Measurements from ENCODE around the gene TPM3. TPM values are rescaled to one million over a fixed set of nuclear protein-coding genes. Genes with fewer than 3 reads are reported as not detected.

TPM3 gene
- total RNA-seq, 3 donors from 2014 or later, result 236 to 302 (median 245) TPM

DNA sequence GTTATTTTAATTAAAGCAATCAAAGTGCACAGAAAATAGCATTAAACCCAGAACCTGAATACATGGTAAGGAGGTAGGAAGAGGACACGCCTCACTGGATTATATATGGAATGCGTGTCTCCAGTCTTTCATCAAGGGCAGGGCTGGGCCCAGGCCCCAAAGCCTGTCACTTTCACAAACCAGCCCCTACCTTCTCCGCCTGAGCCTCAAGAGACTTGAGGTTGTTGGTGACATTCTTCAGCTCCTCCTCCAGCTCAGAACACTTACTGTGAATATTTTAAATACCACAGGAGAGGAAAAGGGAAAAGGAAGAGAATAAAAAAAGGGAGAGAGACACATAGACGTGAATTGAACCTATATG is 20.7 kb downstream of the TPM3 start:
- Histone ChIP-seq H3K36me3 (peaks cover 13% of the 10 kb centered on the region), H3K27ac (no peak overlapping the region), H3K4me3 (no peak overlapping the region), H3K27me3 (no peaks in the 10 kb centered on the region), H3K9me3 (no peaks in the 10 kb centered on the region), H3K4me1 (peaks cover 0 to 5% of the 10 kb centered on the region in 2 donors)
- no peak for DNase-seq (ENCODE audit: low spot score in 2 of 2)
- no peak for TF ChIP-seq POLR2A (IDR thresholded peaks at IDR 0.05)
- intact Hi-C loops (cut with DNase I; ENCODE audit: low total_unique reads), result loop anchor here (2.0 to 5.0 kb wide), 2 partner anchors 46 to 124 kb away; no protein-coding TSS in a partner anchor

DNA sequence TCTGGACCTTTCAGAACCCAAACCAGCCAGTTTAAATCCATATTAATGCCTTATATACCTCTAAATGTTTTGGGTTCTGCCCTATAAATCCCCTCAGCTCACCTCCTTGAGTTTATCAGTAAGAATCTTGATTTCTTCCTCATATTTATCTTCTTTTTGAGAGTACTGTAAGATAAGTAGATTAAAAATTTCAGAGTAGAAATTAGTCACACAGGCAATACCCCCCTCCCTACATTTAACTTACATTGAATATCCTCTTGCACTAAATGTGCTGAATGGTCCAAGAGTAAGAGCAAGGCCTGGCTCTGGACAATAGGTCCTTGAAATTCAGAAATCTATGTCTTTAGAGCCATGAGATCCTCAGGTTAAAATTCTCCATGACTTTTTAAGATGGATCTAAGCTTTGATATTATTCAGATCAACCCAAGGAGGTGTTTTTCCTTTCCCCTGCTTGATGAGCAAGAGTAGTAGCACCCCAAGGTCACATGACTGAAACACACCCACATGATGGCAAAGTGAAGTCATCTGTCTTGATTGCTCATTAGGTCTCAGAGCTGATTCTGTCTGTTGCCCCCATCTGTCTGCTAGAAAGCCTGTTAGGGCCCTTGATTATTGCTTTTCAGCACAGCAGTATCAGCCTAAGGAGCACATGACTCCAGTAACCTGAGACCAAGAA is 21.2 kb downstream of the TPM3 start:
- Histone ChIP-seq H3K4me1 (peaks cover 0 to under 1% of the 10 kb centered on the region in 2 donors), H3K27me3 (no peaks in the 10 kb centered on the region), H3K27ac (no peak overlapping the region), H3K36me3 (peaks cover 13% of the 10 kb centered on the region), H3K9me3 (no peaks in the 10 kb centered on the region), H3K4me3 (no peak overlapping the region)
- DNase-seq (ENCODE audit: low spot score in 2 of 2), result no peak
- TF ChIP-seq POLR2AphosphoS5 (IDR thresholded peaks at IDR 0.05) (no peak), POLR2A (IDR thresholded peaks at IDR 0.05) (no peak)
- TF ChIP-seq, protein P1, sequence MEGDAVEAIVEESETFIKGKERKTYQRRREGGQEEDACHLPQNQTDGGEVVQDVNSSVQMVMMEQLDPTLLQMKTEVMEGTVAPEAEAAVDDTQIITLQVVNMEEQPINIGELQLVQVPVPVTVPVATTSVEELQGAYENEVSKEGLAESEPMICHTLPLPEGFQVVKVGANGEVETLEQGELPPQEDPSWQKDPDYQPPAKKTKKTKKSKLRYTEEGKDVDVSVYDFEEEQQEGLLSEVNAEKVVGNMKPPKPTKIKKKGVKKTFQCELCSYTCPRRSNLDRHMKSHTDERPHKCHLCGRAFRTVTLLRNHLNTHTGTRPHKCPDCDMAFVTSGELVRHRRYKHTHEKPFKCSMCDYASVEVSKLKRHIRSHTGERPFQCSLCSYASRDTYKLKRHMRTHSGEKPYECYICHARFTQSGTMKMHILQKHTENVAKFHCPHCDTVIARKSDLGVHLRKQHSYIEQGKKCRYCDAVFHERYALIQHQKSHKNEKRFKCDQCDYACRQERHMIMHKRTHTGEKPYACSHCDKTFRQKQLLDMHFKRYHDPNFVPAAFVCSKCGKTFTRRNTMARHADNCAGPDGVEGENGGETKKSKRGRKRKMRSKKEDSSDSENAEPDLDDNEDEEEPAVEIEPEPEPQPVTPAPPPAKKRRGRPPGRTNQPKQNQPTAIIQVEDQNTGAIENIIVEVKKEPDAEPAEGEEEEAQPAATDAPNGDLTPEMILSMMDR (IDR thresholded peaks at IDR 0.05), result no peak
- intact Hi-C loops (cut with DNase I; ENCODE audit: low total_unique reads), result loop anchor here (2.0 to 5.0 kb wide), 2 partner anchors 46 to 123 kb away; no protein-coding TSS in a partner anchor

DNA sequence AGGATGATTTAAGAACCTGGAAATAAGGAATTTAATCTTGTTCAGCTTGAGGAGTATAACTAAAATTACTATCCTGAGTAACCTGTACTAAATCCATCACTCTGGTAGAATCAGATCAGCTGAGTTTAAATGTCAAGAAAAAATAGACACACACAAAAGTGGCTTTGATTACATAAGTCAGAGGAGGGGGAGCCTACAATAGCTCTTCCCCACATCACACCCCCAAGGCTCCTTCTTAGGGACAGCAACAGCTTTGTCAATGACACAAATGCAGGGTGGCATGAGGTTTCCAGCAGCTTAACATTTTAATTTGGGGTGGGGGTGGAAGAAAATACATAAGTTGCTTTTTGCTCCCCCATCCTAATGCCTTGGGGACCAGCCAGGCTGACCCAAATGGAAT is 24.4 kb downstream of the TPM3 start:
- H3K27ac ChIP-seq, result no peak overlapping the region
- no peaks in the 10 kb centered on the region for H3K27me3 ChIP-seq
- H3K9me3 ChIP-seq, result no peaks in the 10 kb centered on the region
- DNase-seq (ENCODE audit: low spot score in 2 of 2), result no peak
- H3K36me3 ChIP-seq, result peaks cover 13% of the 10 kb centered on the region
- no peak overlapping the region for H3K4me3 ChIP-seq
- H3K4me1 ChIP-seq, result no peaks in the 10 kb centered on the region
- intact Hi-C loops (cut with DNase I; ENCODE audit: low total_unique reads), result no loop called here
- no peak for TF ChIP-seq POLR2A (IDR thresholded peaks at IDR 0.05)
- TF ChIP-seq POLR2AphosphoS5 (IDR thresholded peaks at IDR 0.05), result no peak
- TF ChIP-seq, protein P1 (IDR thresholded peaks at IDR 0.05), result no peak

DNA sequence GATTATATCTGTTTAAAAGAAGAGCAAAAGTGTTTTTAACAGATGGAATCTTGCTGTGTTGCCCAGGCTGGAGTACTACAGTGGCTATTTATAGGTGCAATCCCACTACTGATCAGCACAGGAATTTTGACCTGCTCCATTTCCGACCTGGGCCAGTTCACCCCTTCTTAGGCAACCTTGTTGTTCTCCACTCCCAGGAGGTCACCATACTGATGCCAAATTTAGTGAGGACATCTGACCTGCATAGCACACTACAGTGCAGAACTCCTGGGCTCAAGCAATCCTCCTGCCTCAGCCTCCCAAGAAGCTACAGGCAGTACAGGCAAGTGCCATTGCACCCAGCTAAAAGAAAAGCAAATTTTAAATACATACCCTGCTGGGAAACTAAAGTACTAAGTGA is 25.7 kb downstream of the TPM3 start:
- H3K27me3 ChIP-seq, result no peaks in the 10 kb centered on the region
- H3K4me1 ChIP-seq, result no peaks in the 10 kb centered on the region
- TF ChIP-seq, protein P1 (IDR thresholded peaks at IDR 0.05), result no peak
- no peak overlapping the region for H3K27ac ChIP-seq
- H3K4me3 ChIP-seq, result no peak overlapping the region
- no peaks in the 10 kb centered on the region for H3K9me3 ChIP-seq
- intact Hi-C loops (cut with DNase I; ENCODE audit: low total_unique reads), result no loop called here
- H3K36me3 ChIP-seq, result peaks cover 13% of the 10 kb centered on the region
- no peak for DNase-seq (ENCODE audit: low spot score in 2 of 2)

DNA sequence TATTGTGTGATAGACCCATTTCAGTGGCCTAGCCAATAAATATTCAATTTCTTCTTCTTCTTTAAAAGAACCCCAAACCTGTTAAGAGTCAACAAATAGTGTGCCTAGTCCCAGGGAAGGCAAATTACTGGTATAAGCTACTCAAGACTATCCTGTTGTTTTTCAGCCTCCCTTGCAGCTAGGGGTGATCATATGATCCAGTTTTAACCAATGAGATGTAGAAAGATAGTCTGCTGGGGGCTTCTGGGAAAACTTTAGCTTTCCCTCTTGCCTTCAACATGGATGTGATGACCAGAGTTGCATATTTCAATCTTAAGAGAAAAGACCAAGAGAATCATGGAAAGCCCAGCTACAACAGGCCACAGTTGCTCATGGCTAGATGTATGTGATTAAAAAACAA is 32.3 kb downstream of the TPM3 start:
- intact Hi-C loops (cut with DNase I; ENCODE audit: low total_unique reads), result no loop called here
- Histone ChIP-seq H3K4me1 (no peaks in the 10 kb centered on the region), H3K27ac (no peak overlapping the region), H3K9me3 (no peaks in the 10 kb centered on the region), H3K4me3 (no peak overlapping the region), H3K36me3 (no peaks in the 10 kb centered on the region), H3K27me3 (no peaks in the 10 kb centered on the region)
- DNase-seq (ENCODE audit: low spot score in 2 of 2), result no peak
- TF ChIP-seq, protein P1 (IDR thresholded peaks at IDR 0.05), result no peak
- TF ChIP-seq POLR2A (IDR thresholded peaks at IDR 0.05) (no peak), POLR2AphosphoS5 (IDR thresholded peaks at IDR 0.05) (no peak)

All from breast epithelium (tissue), 4 donors.